HTR-8/SVneo (cell line): ENCODE data around the gene TSTD2.
"Not testable (repeated sequence)": the region's sequence is repeated elsewhere in the genome, so short reads cannot be mapped to it uniquely, and the experiment has no call there.

Experiments used
- DNase-seq: peaks from one replicate; pipeline ENCODE4 v3.0.0; 2011; ENCODE audit warnings: low spot score, mixed read lengths; ENCODE audit not compliant: insufficient read length
- FAIRE-seq: peaks from 2 replicates; lab custom pipeline; 2011; peaks lifted over from hg19 to GRCh38; lab: Jason Lieb, UNC

TSTD2 gene

DNA sequence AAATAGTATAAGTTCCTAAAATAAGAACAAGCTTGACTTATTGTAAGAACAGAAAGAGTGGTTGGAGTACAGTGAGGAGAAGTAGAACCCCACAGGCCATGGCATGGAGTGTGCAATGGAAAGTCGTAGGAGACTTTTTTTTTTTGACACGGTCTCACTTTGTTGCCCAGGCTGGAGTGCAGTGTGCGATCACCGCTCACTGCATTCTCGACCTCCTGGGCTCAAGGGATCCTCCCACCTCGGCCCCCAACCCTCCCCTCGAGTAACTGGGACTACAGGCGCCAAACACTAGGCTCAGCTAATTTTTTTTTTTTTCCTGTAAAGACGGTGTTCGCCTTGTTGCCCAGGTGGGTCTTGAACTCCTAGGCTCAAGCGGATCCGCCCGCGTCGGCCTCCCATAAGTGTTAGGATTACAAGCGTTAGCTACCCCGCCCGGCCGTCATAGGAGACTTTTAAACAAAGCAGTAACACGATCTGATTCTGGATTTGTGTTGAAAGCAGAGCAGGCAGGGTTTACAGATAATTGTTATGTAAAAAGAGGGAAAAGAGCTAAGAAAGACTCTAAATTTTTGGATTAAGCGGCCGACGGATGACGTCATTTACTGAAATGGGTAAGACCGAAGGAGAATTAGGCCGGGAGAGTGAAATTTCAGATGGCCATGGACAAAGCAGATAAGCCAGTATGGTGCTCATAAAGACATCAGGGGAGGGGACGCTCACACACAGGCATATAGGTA, 752 bp downstream of the TSTD2 start:
- no peak for FAIRE-seq

DNA sequence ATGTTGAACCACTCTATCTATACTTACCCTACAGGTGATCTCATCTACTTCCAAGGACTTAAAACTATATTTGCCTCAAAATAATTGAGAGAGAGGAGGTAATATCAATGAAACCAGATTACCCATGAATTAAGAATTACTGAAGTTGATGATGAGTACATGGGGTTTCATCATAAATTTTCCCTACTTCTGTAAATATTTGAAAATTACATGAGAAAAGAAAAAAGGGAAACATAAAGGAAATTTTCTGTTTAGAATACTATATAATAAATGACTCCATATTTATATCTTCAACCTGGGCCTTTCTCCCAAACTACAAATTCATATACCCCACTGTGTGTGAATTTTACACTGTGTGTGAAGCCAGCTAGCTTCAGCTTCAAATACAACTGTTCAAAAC, 2.6 kb downstream of the TSTD2 start:
- FAIRE-seq: no peak
- no peak for DNase-seq

More for the DNA sequence above, 752 bp downstream of the TSTD2 start:
- no peak for DNase-seq

DNA sequence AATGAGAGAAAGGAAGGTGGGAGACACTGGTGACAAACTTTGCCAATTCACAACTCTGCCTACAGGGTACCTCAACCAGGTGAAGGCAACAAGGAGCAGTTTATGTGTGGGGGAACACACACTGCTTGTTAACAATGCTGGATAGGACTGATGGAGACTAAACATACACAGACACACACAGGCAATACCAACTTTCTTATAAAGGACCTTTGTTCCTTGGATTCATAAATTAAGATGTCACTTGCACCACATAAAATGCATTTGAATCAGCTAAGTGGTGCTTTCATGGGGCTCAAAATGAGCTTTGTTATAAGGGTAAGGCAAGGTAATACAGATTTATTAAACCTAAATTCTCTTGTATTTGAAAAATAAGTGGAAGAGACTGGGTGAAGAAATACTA, 4.0 kb downstream of the TSTD2 start:
- FAIRE-seq (no peak), DNase-seq (no peak)

DNA sequence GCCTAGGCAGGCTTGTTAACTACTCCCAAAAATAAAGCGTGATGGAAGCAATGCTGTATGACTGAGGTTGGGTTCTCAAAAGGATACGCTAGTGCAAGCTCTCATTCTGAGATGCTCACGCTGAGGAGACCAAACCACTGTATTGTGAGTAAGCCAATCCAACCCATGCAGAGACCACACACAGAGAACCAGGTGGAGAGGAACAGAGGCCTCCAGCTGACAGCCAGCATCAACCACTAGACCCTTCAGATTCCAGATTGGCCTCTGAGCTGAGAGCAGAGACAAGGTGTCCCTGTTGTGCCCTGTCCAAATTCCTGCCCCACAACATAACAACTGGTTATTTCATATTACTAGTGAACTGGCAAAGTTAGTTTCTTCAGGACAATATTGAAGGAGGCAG, 4.5 kb downstream of the TSTD2 start:
- FAIRE-seq (no peak), DNase-seq (no peak)

DNA sequence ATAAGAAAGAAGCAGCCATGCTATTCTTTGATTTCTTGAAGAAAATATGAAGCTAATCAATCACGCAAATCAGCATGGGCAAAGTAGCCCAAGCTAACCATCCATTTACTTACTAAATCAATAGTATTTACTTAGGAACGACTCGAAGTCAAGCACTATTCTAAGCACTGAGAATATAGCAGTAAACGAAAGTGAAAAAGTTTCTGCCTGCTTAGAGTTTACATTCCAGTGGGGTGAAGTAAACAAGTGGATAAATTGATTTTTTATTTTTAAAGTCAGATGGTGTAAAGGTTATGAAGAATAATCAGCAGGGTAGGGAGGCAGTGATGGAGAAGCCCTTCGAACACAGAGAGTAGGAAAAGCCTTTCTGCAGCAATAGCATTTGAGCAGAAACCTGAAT, 5.5 kb downstream of the TSTD2 start:
- DNase-seq: no peak
- no peak for FAIRE-seq

GRCh38 chr9:97625620-97626019, 7.5 kb downstream of the TSTD2 start:
- DNase-seq (no peak), FAIRE-seq (no peak)

GRCh38 chr9:97623946-97624345, 9.2 kb downstream of the TSTD2 start:
- DNase-seq (no peak), FAIRE-seq (no peak)

GRCh38 chr9:97622483-97622882, 10.7 kb downstream of the TSTD2 start:
- not testable (repeated sequence) for DNase-seq, FAIRE-seq

GRCh38 chr9:97620063-97620462, 13.1 kb downstream of the TSTD2 start:
- not testable (repeated sequence) for FAIRE-seq, DNase-seq

GRCh38 chr9:97617939-97618416, 15.2 kb downstream of the TSTD2 start:
- DNase-seq: no peak
- no peak for FAIRE-seq

- FAIRE-seq (no peak), DNase-seq (peak; percentile 44)
Measured at GRCh38 chr9:97615439-97616072, 17.6 kb downstream of the TSTD2 start.

GRCh38 chr9:97604901-97605645, 28.1 kb downstream of the TSTD2 start:
- DNase-seq: no peak
- no peak for FAIRE-seq

- DNase-seq (no peak), FAIRE-seq (no peak)
Measured at GRCh38 chr9:97602430-97602829, 30.7 kb downstream of the TSTD2 start.

GRCh38 chr9:97601228-97601898, 31.8 kb downstream of the TSTD2 start:
- FAIRE-seq: no peak
- DNase-seq: no peak

- FAIRE-seq (no peak), DNase-seq (no peak)
Measured at GRCh38 chr9:97600531-97601227, 32.5 kb downstream of the TSTD2 start.

DNA sequence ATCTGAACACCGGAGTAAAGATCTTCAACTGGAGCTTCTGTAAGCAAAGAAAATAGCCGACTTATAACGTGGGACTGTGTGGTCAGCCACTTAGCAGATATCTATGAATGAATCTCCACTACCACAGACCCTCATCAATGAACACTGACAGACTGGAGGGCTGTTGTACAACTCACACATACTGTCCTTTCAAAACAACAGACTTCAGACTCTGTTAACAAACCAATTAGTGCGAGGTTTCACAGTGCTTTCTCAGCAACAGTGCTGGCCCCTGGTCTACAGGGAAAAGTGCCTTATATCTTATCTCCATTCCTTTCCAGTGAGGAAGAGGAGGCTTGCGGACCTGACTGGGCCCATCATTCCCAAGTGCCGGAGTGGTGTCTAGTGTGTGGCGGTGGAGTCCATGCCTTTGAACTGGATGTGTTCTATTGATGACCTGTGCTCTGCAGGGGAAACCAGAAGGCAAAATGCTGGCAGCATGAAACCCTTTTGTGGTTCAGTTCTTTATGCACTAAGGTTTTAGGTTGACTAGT, 33.8 kb downstream of the TSTD2 start:
- DNase-seq (no peak), FAIRE-seq (no peak)

DNA sequence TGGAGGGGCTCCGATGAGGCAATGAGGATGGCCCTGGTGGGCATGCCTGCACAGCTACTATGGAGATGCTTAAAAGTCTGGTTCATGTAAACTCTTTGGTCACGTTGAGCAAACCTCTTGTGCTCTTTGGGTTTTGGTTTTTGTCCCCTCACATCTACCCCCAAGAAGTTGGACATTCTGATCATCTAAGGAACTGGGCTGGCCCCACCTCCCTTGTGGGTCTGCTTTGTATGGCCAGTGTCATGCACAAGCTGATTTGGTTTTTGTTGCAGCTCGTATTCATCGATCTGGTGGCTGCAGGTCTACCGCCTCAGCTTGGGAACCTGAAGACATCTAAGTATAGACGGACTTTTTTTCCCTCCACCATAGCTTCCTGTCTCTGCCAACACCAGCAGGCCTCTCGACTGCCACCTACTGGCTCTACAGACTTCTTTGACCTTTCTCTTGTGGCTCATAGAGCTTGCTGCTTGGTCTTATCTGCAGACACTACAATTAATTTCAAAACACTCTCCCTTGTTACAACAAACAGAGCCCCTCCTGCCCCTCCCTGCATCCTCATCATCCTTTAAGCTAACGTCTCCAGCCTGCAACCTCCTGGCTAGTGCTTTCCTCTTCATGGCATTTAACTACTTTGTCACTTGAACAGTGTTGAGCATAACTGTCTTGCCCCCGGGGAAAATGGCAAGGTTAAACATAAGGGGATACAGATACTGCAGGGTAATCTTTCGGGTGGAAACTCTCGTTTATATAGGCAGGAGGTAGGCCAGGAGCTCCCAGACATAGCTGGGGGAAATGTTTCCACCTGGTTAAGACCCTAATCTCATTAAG, 34.5 kb downstream of the TSTD2 start:
- FAIRE-seq (no peak), DNase-seq (peak; percentile 69)

GRCh38 chr9:97596906-97597305, 36.3 kb downstream of the TSTD2 start:
- DNase-seq: no peak
- no peak for FAIRE-seq

- FAIRE-seq: no peak
- DNase-seq: no peak
Measured at GRCh38 chr9:97594381-97594921, 38.7 kb downstream of the TSTD2 start.
